Right kidney (tissue), 1 donor: Measurements from ENCODE around the gene LRP3.

Experiments used
- DNase-seq: peaks from one replicate; pipeline ENCODE4 v3.0.0-alpha.2; 2016

LRP3 gene

GRCh38 chr19:33238481-33239149 lies 44.5 kb downstream of the LRP3 start:
- DNase-seq: no peak

- no peak for DNase-seq
These were observed 45.3 kb downstream of the LRP3 start for GRCh38 chr19:33239223-33239975.

- no peak for DNase-seq
These were observed 46.1 kb downstream of the LRP3 start for GRCh38 chr19:33240181-33240771.

GRCh38 chr19:33241091-33241529 lies 47.0 kb downstream of the LRP3 start:
- no peak for DNase-seq

GRCh38 chr19:33241530-33242101 lies 47.5 kb downstream of the LRP3 start:
- DNase-seq: peak; percentile 50

- no peak for DNase-seq
These were observed 48.0 kb downstream of the LRP3 start for GRCh38 chr19:33242131-33242530.

- no peak for DNase-seq
These were observed 48.8 kb downstream of the LRP3 start for GRCh38 chr19:33242911-33243310.

- DNase-seq: no peak
These were observed 52.0 kb downstream of the LRP3 start for GRCh38 chr19:33245948-33246708.

GRCh38 chr19:33246709-33247440 lies 52.7 kb downstream of the LRP3 start:
- no peak for DNase-seq

- DNase-seq: no peak
These were observed 53.3 kb downstream of the LRP3 start for GRCh38 chr19:33247441-33247819.

- no peak for DNase-seq
These were observed 54.0 kb downstream of the LRP3 start for GRCh38 chr19:33248104-33248503.

GRCh38 chr19:33248553-33248953 lies 54.4 kb downstream of the LRP3 start:
- DNase-seq: no peak

GRCh38 chr19:33248954-33249613 lies 55.0 kb downstream of the LRP3 start:
- DNase-seq: no peak

GRCh38 chr19:33249740-33250366 lies 55.7 kb downstream of the LRP3 start:
- no peak for DNase-seq

- no peak for DNase-seq
These were observed 56.4 kb downstream of the LRP3 start for GRCh38 chr19:33250500-33250899.

GRCh38 chr19:33251076-33251475 lies 56.9 kb downstream of the LRP3 start:
- DNase-seq: no peak

- no peak for DNase-seq
These were observed 57.5 kb downstream of the LRP3 start for GRCh38 chr19:33251526-33252090.

- no peak for DNase-seq
These were observed 58.4 kb downstream of the LRP3 start for GRCh38 chr19:33252418-33252962.

GRCh38 chr19:33252971-33253370 lies 58.8 kb downstream of the LRP3 start:
- DNase-seq: no peak

GRCh38 chr19:33254245-33254824 lies 60.2 kb downstream of the LRP3 start:
- DNase-seq: no peak
